AG20443 (cell line): ENCODE results near the gene TCN2.
"Not testable (repeated sequence)": the region's sequence is repeated elsewhere in the genome, so short reads cannot be mapped to it uniquely, and the experiment has no call there.

Source experiments
- DNase-seq: peaks from one replicate; pipeline ENCODE4 v3.0.0; 2012; ENCODE audit warnings: low spot score, mixed read lengths

The TCN2 gene

GRCh38 chr22:30606455-30607299 is at the start of gene TCN2:
TCN2 (plus strand) TSS chr22:30607174; CDS start chr22:30607332, 158 bp downstream.
- peak; percentile 84 for DNase-seq

- DNase-seq, result no peak
These were observed 49.7 kb upstream of the TCN2 start for GRCh38 chr22:30557243-30557642.

- DNase-seq, result no peak
These were observed 47.1 kb upstream of the TCN2 start for GRCh38 chr22:30559889-30560288.

- DNase-seq, result not testable (repeated sequence)
These were observed 46.3 kb upstream of the TCN2 start for GRCh38 chr22:30560643-30561202.

- DNase-seq, result no peak
These were observed 45.4 kb upstream of the TCN2 start for GRCh38 chr22:30561402-30562189.

GRCh38 chr22:30562366-30562765 is 44.6 kb upstream of the TCN2 start:
- DNase-seq, result no peak

GRCh38 chr22:30564045-30564760 is 42.8 kb upstream of the TCN2 start:
- no peak for DNase-seq

GRCh38 chr22:30564761-30565119 is 42.2 kb upstream of the TCN2 start:
- no peak for DNase-seq

GRCh38 chr22:30565341-30565740 is 41.6 kb upstream of the TCN2 start:
- DNase-seq, result no peak

- no peak for DNase-seq
These were observed 40.8 kb upstream of the TCN2 start for GRCh38 chr22:30566125-30566524.

GRCh38 chr22:30567277-30567676 is 39.7 kb upstream of the TCN2 start:
- DNase-seq, result not testable (repeated sequence)

- DNase-seq, result no peak
These were observed 38.7 kb upstream of the TCN2 start for GRCh38 chr22:30568137-30568805.

GRCh38 chr22:30569674-30570202 is 37.2 kb upstream of the TCN2 start:
- DNase-seq, result no peak

GRCh38 chr22:30572210-30572609 is 34.8 kb upstream of the TCN2 start:
- no peak for DNase-seq

- DNase-seq, result no peak
These were observed 34.0 kb upstream of the TCN2 start for GRCh38 chr22:30572840-30573593.

- DNase-seq, result no peak
These were observed 33.3 kb upstream of the TCN2 start for GRCh38 chr22:30573594-30574094.

- no peak for DNase-seq
These were observed 32.6 kb upstream of the TCN2 start, which contains the start of gene GAL3ST1 for GRCh38 chr22:30574095-30574981. GAL3ST1 (minus strand) TSS chr22:30574665; CDS start chr22:30557392, 17,273 bp downstream.

GRCh38 chr22:30574997-30575671 is 31.8 kb upstream of the TCN2 start:
- peak; percentile 40 for DNase-seq

- no peak for DNase-seq
These were observed 31.1 kb upstream of the TCN2 start for GRCh38 chr22:30575859-30576258.
